Subcutaneous abdominal adipose tissue (tissue), 5 donors: ENCODE results near the gene DQX1.

Experiments
- H3K27ac ChIP-seq: one replicate; pipeline ENCODE4 v1.7.0; 2013; ENCODE audit warnings: low read depth, mild to moderate bottlenecking, inconsistent platforms, low read length, moderate library complexity
- H3K27me3 ChIP-seq, 5 donors: one replicate each; pipeline ENCODE4 v1.7.0; 2013; ENCODE audit warnings: low read length in 5 of 5, inconsistent platforms in 1 of 5; ENCODE audit not compliant: control insufficient read depth in 5 of 5, insufficient read depth in 4 of 5
- H3K36me3 ChIP-seq, 5 donors: one replicate each; pipeline ENCODE4 v1.7.0; 2013; ENCODE audit warnings: low read length in 5 of 5; ENCODE audit not compliant: control insufficient read depth in 5 of 5, insufficient read depth in 5 of 5
- H3K4me1 ChIP-seq, 5 donors: one replicate each; pipeline ENCODE4 v1.7.0; 2013; ENCODE audit warnings: low read length in 5 of 5, mild to moderate bottlenecking in 3 of 5, moderate library complexity in 1 of 5; ENCODE audit not compliant: control insufficient read depth in 5 of 5, insufficient read depth in 5 of 5
- H3K4me3 ChIP-seq, 5 donors: one replicate each; pipeline ENCODE4 v1.7.0; 2013; ENCODE audit warnings: low read length in 5 of 5, low read depth in 1 of 5
- H3K9ac ChIP-seq, 5 donors: one replicate each; pipeline ENCODE4 v1.7.0; 2013; ENCODE audit warnings: low read length in 5 of 5, mild to moderate bottlenecking in 4 of 5, moderate library complexity in 3 of 5
- H3K9me3 ChIP-seq, 5 donors: one replicate each; pipeline ENCODE4 v1.7.0; 2013; ENCODE audit warnings: low read length in 5 of 5; ENCODE audit not compliant: control insufficient read depth in 5 of 5
- donor health status: healthy.
- donor health status: healthy.
- donor health status: healthy.
- donor health status: healthy.
- donor health status: healthy.

DQX1 gene

GRCh38 chr2:74503506-74504475, 22.2 kb downstream of the DQX1 start:
- H3K9ac ChIP-seq: peak overlapping the region; percentile 48 to 90 (median 84)
- peaks cover 16 to 34% (median 20%) of the 10 kb centered on the region in 5 donors for H3K27me3 ChIP-seq
- H3K4me3 ChIP-seq: peak overlapping the region; percentile 74 to 87 (median 83)

GRCh38 chr2:74502720-74503505, 23.1 kb downstream of the DQX1 start:
- Histone ChIP-seq H3K27ac (peak overlapping the region; percentile 88), H3K9me3 (no peaks in the 10 kb centered on the region)

More at GRCh38 chr2:74503506-74504475, 22.2 kb downstream of the DQX1 start:
- Histone ChIP-seq H3K4me1 (peaks cover 6 to 71% (median 69%) of the 10 kb centered on the region in 5 donors), H3K9me3 (no peaks in the 10 kb centered on the region), H3K36me3 (peaks cover 0 to 14% (median 11%) of the 10 kb centered on the region in 5 donors), H3K27ac (peak overlapping the region; percentile 88)

GRCh38 chr2:74502147-74502719, 23.8 kb downstream of the DQX1 start:
- peak overlapping the region; percentile 48 to 90 (median 84) for H3K9ac ChIP-seq
- peak overlapping the region; percentile 81 to 87 (median 84) for H3K4me3 ChIP-seq
- H3K4me1 ChIP-seq: peaks cover 6 to 78% (median 75%) of the 10 kb centered on the region in 5 donors
- peaks cover 0 to 14% (median 11%) of the 10 kb centered on the region in 5 donors for H3K36me3 ChIP-seq
- peaks cover 31 to 50% (median 34%) of the 10 kb centered on the region in 5 donors for H3K27me3 ChIP-seq
- H3K9me3 ChIP-seq: no peaks in the 10 kb centered on the region
- H3K27ac ChIP-seq: peak overlapping the region; percentile 88

More at GRCh38 chr2:74502720-74503505, 23.1 kb downstream of the DQX1 start:
- Histone ChIP-seq H3K27me3 (peaks cover 25 to 43% (median 29%) of the 10 kb centered on the region in 5 donors), H3K4me3 (peak overlapping the region; percentile 81 to 87 (median 84)), H3K4me1 (peaks cover 6 to 74% (median 73%) of the 10 kb centered on the region in 5 donors), H3K36me3 (peaks cover 0 to 14% (median 11%) of the 10 kb centered on the region in 5 donors), H3K9ac (peak overlapping the region; percentile 48 to 90 (median 84))

- H3K36me3 ChIP-seq: peaks cover 0 to 14% (median 11%) of the 10 kb centered on the region in 5 donors
- H3K9me3 ChIP-seq: no peaks in the 10 kb centered on the region
- H3K27me3 ChIP-seq: peaks cover 31 to 52% (median 39%) of the 10 kb centered on the region in 5 donors
- H3K27ac ChIP-seq: no peak overlapping the region
- peak overlapping the region in 2 of 5 donors; percentile 84 to 87 for H3K4me3 ChIP-seq
- H3K4me1 ChIP-seq: peaks cover 4 to 72% (median 68%) of the 10 kb centered on the region in 5 donors
- no peak overlapping the region for H3K9ac ChIP-seq
These were observed 24.5 kb downstream of the DQX1 start for GRCh38 chr2:74501335-74502071.

GRCh38 chr2:74500578-74500946, 25.5 kb downstream of the DQX1 start:
- no peak overlapping the region for H3K27ac ChIP-seq
- H3K36me3 ChIP-seq: peaks cover 0 to 10% (median 7%) of the 10 kb centered on the region in 5 donors
- H3K9me3 ChIP-seq: no peaks in the 10 kb centered on the region
- H3K4me3 ChIP-seq: no peak overlapping the region
- H3K27me3 ChIP-seq: peaks cover 31 to 52% (median 39%) of the 10 kb centered on the region in 5 donors
- no peak overlapping the region for H3K9ac ChIP-seq
- H3K4me1 ChIP-seq: peaks cover 1 to 65% (median 60%) of the 10 kb centered on the region in 5 donors

- Histone ChIP-seq H3K27me3 (peaks cover 31 to 52% (median 39%) of the 10 kb centered on the region in 5 donors), H3K9me3 (no peaks in the 10 kb centered on the region), H3K9ac (no peak overlapping the region), H3K4me3 (no peak overlapping the region), H3K36me3 (peaks cover 0 to 5% (median 2%) of the 10 kb centered on the region in 5 donors), H3K27ac (no peak overlapping the region), H3K4me1 (peaks cover 1 to 60% (median 55%) of the 10 kb centered on the region in 5 donors)
These were observed 26.0 kb downstream of the DQX1 start for GRCh38 chr2:74499940-74500577.

GRCh38 chr2:74499267-74499939, 26.6 kb downstream of the DQX1 start, which contains the start of gene LBX2:
Gene LBX2, minus strand, starts transcription at chr2:74499603. Its CDS starts 66 bp downstream, at chr2:74499537.
- Histone ChIP-seq H3K9me3 (no peaks in the 10 kb centered on the region), H3K4me1 (peaks cover 1 to 55% (median 49%) of the 10 kb centered on the region in 5 donors), H3K36me3 (peaks cover under 1 to 2% (median 1%) of the 10 kb centered on the region in 5 donors), H3K9ac (peak within 1 kb of the TSS in 1 of 5 donors; percentile 28), H3K27ac (no peak within 1 kb of the TSS), H3K4me3 (peak within 1 kb of the TSS; percentile 36 to 59 (median 52)), H3K27me3 (peaks cover 31 to 52% (median 39%) of the 10 kb centered on the region in 5 donors)

GRCh38 chr2:74498500-74499266, 27.3 kb downstream of the DQX1 start:
- H3K27me3 ChIP-seq: peaks cover 31 to 52% (median 39%) of the 10 kb centered on the region in 5 donors
- H3K27ac ChIP-seq: no peak overlapping the region
- H3K36me3 ChIP-seq: peaks cover 5 to 10% (median 8%) of the 10 kb centered on the region in 5 donors
- peaks cover under 1 to 48% (median 42%) of the 10 kb centered on the region in 5 donors for H3K4me1 ChIP-seq
- H3K4me3 ChIP-seq: peak overlapping the region; percentile 36 to 59 (median 52)
- no peaks in the 10 kb centered on the region for H3K9me3 ChIP-seq
- H3K9ac ChIP-seq: peak overlapping the region in 1 of 5 donors; percentile 28
